HG03060 (cell line): ENCODE data around the gene ERAS.
"Not testable (repeated sequence)": the region's sequence is repeated elsewhere in the genome, so short reads cannot be mapped to it uniquely, and the experiment has no call there.

Source experiments
- ATAC-seq: cut with Tn5 transposase; IDR thresholded peaks from one replicate; pipeline ENCODE4 v1.9.1; 2021; ENCODE audit warnings: low read depth, moderate number of reproducible peaks; ENCODE audit not compliant: unreplicated experiment

ERAS gene

DNA sequence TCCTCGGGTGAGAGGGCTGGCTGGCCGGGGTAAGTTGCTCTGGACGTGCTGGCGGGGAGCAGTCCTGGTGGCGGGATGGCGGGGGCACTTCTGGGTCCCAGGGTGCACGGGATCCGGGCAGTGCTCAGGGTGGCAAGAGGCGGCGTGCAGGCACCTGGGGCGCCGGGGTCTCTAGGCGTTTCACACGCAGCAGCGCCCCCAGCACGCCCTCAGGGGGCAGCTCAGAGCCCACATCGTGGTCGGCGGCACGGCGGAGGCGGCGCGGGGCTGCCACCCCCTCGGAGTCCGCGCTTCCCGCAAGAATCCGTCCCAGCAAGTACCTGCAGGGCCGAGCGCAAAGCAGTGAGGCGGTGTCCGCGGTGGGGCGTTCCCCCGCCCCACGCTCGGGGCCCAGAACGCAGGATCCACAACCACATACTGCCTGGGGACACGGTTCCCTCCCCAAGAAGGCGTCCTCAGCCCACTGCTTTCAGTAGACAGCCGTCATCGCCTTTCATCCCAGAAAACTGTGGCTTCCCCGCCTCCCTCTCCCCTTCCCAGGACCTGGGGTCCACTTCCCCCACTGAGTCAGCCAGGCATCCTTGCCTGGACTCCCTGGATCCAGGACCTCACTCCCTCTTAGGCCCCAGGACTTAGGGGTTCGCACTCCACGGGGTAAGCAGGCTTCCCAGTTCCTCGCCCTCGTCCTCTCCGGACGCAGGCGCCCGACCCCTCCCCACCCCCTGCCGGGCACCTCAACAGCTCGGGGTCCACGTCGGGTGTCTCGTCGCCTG, 5.0 kb downstream of the ERAS start:
- ATAC-seq: no peak

DNA sequence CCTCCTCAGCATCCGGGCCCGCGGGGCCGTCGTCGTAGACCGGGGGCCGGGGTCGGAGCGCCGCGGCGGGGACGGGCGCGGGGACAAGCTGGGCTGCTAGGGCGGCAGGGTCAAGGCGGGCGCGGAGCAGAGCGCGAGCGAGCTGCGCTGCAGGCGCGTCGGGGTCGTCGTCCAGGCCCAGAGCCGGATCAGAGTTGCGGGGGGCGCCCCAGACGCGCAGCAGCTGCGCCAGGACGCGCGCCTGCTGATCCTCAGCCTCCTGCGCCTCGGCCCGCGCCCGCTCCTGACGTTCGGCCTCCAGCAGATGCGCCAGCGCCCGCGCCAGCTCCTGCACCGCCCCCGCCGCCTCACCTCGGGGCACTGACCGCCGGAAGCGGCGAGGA, 5.6 kb downstream of the ERAS start:
- no peak for ATAC-seq

GRCh38 chrX:48833542-48834138, 7.3 kb downstream of the ERAS start:
- ATAC-seq: no peak

DNA sequence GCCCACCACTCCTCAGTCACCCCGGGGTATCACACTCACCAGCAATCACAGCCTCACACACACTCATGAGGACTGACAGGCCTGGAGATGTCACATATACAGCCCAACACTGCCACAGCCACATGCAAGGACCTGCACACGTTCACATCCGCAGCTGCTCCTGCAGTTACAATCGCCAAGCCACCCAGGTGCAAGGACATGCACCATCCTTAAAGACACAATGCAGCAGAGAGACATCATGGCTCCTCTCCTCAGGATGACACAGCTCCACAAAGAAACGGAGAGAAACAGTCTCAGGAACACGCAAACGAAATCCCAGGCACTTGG, 8.0 kb downstream of the ERAS start:
- no peak for ATAC-seq

DNA sequence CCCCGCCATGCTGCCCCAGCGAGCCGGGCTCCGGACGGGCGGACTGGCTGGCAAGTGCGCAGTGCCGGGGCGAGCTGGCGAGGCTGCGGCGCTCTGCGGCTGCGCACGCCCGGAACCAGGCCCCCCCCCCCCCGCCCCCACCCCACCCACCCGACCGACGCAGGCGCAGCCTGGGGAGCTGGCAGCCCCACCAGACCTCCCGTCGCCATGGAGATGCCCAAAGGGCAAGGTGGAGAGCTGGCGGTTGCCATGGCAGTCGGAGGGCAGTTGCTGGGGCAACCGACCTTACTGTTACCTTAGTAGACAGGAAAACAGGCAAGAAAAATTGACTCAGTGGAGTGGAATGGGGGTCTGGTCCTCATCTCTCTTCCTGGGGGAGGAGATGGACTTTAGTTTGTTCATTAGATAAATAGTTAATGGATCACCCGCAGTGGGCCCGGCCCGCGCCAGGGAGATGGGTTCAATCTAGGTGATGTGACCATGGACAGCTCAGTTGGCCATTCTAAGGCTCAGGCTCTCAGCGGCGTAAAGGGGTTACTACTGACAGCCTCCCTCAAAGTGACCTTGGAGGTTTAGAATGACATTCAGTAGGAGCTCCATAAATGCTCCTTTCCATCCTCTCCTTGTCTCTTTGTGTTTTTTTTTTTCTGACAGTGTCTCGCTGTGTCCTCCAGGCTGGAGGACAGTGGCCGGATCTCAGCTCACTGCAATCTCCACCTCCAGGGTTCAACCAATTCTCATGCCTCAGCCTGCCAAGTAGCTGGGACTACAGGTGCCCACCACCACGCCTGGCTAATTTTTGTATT, 9.4 kb downstream of the ERAS start, which contains the start of gene PCSK1N:
TSS of gene PCSK1N (minus strand) at position 87 of the 806 bp plus-strand sequence. CDS start at position 9, 78 bp downstream.
- ATAC-seq: no peak

DNA sequence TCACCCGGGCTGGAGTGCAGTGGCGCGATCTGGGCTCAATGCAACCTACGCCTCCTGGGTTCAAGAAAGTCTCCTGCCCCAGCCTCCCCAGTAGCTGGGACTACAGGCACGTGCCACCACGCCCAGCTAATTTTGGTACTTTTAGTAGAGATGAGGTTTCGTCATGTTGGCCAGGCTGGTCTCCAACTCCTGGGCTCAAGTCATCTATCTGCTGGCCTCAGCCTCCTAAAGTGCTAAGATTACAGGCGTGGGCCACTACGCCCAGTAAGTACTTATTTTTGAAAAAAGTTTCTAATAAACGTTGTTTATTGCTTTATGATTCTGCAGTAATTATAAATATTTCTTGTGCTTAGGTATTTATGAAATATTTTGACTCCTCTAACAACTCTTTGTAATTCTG, 13.4 kb downstream of the ERAS start:
- no peak for ATAC-seq

DNA sequence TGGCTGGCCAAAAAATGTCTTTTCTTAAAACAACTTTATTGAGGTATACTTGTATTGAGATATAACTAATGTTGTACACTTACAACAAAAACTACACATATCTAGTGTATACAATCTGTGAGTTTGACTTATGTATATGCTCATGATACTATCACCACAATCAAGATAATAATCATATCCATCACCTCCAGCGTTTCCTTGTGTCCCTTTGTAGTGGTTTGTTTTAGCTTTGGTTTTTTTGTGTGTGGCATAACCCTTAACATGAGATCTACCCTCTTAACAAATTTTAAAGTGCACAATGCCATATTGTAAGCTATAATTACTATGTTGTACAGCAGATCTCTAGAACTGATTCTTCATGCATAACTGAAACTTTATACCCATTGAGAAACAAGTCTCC, 22.5 kb downstream of the ERAS start:
- ATAC-seq: no peak

DNA sequence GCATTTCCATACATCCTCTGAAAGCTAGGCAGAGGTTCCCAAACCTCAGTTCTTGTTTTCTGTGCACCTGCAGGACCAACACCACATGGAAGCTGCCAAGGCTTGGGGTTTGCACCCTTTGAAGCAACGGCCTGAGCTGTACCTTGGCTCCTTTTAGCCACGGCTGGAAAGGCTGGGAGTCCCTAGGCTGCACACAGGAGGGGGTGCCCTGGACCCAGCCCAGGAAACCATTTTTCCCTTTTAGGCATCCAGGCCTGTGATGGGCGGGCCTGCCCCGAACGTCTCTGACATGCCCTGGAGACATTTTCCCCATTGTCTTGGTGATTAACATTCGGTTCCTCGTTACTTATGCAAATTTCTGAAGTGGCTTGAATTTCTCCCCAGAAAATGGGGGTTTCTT, 26.5 kb downstream of the ERAS start:
- ATAC-seq: no peak

DNA sequence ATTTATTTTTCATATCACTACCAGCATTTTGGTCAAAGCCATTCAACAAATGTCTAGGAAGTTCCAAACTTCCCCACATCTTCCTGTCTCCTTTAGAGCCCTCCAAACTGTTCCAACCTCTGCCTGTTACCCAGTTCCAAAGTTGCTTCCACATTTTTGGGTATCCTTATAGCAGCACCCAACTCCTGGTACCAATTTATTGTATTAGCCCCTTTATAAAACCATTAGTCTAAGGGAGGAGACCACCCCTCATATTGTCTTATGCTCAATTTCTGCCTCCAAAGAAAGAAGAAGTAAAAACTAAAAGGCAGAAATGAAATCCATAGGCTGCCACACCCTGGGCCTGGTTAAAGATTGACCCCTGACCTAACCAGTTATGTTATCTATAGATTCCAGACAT, 27.2 kb downstream of the ERAS start:
- ATAC-seq: not testable (repeated sequence)

GRCh38 chrX:48854121-48854804, 27.9 kb downstream of the ERAS start:
- ATAC-seq: not testable (repeated sequence)

GRCh38 chrX:48854898-48855297, 28.6 kb downstream of the ERAS start:
- ATAC-seq: no peak

GRCh38 chrX:48864210-48864609, 37.9 kb downstream of the ERAS start:
- ATAC-seq: no peak

DNA sequence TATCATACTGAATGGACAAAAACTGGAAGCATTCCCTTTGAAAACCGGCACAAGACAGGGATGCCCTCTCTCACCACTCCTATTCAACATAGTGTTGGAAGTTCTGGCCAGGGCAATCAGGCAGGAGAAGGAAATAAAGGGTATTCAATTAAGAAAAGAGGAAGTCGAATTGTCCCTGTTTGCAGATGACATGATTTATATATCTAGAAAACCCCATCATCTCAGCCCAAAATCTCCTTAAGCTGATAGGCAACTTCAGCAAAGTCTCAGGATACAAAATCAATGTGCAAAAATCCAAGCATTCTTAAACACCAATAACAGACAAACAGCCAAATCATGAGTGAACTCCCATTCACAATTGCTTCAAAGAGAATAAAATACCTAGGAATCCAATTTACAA, 45.7 kb downstream of the ERAS start:
- not testable (repeated sequence) for ATAC-seq

- not testable (repeated sequence) for ATAC-seq
Observed at GRCh38 chrX:48876944-48877343, 50.6 kb downstream of the ERAS start.
